Cardiac fibroblast (primary cell): ENCODE measurements around the gene AFF1.

ENCODE experiments used
- DNase-seq, 2 donors: peaks; one replicate each; pipeline versions ENCODE4 v3.0.0 to v3.0.0-alpha.2; 2010; ENCODE audit warnings: low read depth in 2 of 2
- H3K4me3 ChIP-seq, 2 donors: replicated peaks in 1 of 2; 1 replicate in 1 of 2; 2 replicates in 1 of 2; pipeline ENCODE4 v1.5.1; 2011; ENCODE audit warnings: low read depth in 2 of 2, low read length in 2 of 2, mild to moderate bottlenecking in 2 of 2, moderate library complexity in 1 of 2
- CTCF ChIP-seq: IDR thresholded peaks from one replicate; pipeline ENCODE4 v1.5.1; 2011; ENCODE audit warnings: low read depth, mild to moderate bottlenecking, low read length, inconsistent platforms

AFF1 gene

GRCh38 chr4:87100168-87100567, 165.4 kb downstream of the AFF1 start:
- DNase-seq = no peak
- TF ChIP-seq CTCF = no peak
- H3K4me3 ChIP-seq = no peak overlapping the region

- H3K4me3 ChIP-seq = no peak overlapping the region
- peak in 1 of 2 donors; percentile 43 for DNase-seq
- no peak for TF ChIP-seq CTCF
Measured at GRCh38 chr4:87101543-87102199, 166.9 kb downstream of the AFF1 start.

- no peak overlapping the region for H3K4me3 ChIP-seq
- no peak for TF ChIP-seq CTCF
- DNase-seq = no peak
Measured at GRCh38 chr4:87103086-87103485, 168.3 kb downstream of the AFF1 start.

GRCh38 chr4:87103691-87104187, 168.9 kb downstream of the AFF1 start:
- no peak for TF ChIP-seq CTCF
- H3K4me3 ChIP-seq = no peak overlapping the region

GRCh38 chr4:87105101-87105845, 170.5 kb downstream of the AFF1 start:
- no peak for DNase-seq
- no peak overlapping the region for H3K4me3 ChIP-seq
- no peak for TF ChIP-seq CTCF

More at GRCh38 chr4:87103691-87104187, 168.9 kb downstream of the AFF1 start:
- DNase-seq = peak; percentile 87 to 88

GRCh38 chr4:87108142-87108546, 173.3 kb downstream of the AFF1 start:
- no peak overlapping the region for H3K4me3 ChIP-seq
- DNase-seq = peak; percentile 74 to 84
- TF ChIP-seq CTCF = no peak
